Upper lobe of left lung (tissue), 6 donors: ENCODE data around the gene GFPT2. TPM values are rescaled to one million over a fixed set of nuclear protein-coding genes. Genes with fewer than 3 reads are reported as not detected.

Source experiments
- ATAC-seq, 2 donors: fragments of 200-7000 bp; cut with Tn5 transposase; one replicate each; pipeline ENCODE4 v1.9.1; 2022; ENCODE audit warnings: mild to moderate bottlenecking in 2 of 2, moderate library complexity in 2 of 2; ENCODE audit not compliant: low FRiP score in 2 of 2
- DNase-seq, 2 donors: peaks; one replicate each; pipeline ENCODE4 v3.0.0-alpha.2; 2019 to 2020
- H3K27ac ChIP-seq, 4 donors: fragments of 200-600 bp; sonication (generic); one replicate each; pipeline ENCODE4 v1.5.1; 2016 to 2019
- H3K27me3 ChIP-seq, 4 donors: fragments of 200-600 bp; sonication (generic); one replicate each; pipeline ENCODE4 v1.5.1; 2017 to 2019
- H3K36me3 ChIP-seq, 4 donors: fragments of 200-600 bp; sonication (generic); one replicate each; pipeline ENCODE4 v1.5.1; 2016 to 2019
- H3K4me1 ChIP-seq, 4 donors: fragments of 200-600 bp; sonication (generic); one replicate each; pipeline ENCODE4 v1.5.1; 2018 to 2019
- H3K4me3 ChIP-seq, 4 donors: fragments of 200-600 bp; sonication (generic); one replicate each; pipeline ENCODE4 v1.5.1; 2017 to 2019; ENCODE audit warnings: mild to moderate bottlenecking in 2 of 4, moderate library complexity in 1 of 4
- H3K9me3 ChIP-seq, 4 donors: fragments of 200-600 bp; sonication (generic); one replicate each; pipeline ENCODE4 v1.5.1; 2018 to 2019
- CTCF ChIP-seq, 6 experiments: fragments of 450-650 bp in 4 of 6; fragments of 200-600 bp in 2 of 6; sonication (generic) in 2 of 6; IDR thresholded peaks; one replicate each; pipeline ENCODE4 v1.5.1; 2016 to 2019; ENCODE audit warnings: antibody characterized with exemption in 6 of 6
- EP300 ChIP-seq, 4 donors: sonication (generic); formaldehyde crosslinking; IDR thresholded peaks; one replicate each; pipeline ENCODE4 v1.5.1; 2017; ENCODE audit warnings: antibody characterized with exemption in 4 of 4, control low read depth in 2 of 4
- POLR2A ChIP-seq, 4 donors: fragments of 450-650 bp; IDR thresholded peaks; one replicate each; pipeline ENCODE4 v1.5.1; 2016 to 2017; ENCODE audit warnings: antibody characterized with exemption in 4 of 4, mild to moderate bottlenecking in 2 of 4
- POLR2AphosphoS5 ChIP-seq, 2 donors: sonication (generic); formaldehyde crosslinking; IDR thresholded peaks; one replicate each; pipeline ENCODE4 v1.5.1; 2017; ENCODE audit warnings: antibody characterized with exemption in 2 of 2
- WGBS, 2 donors: methylation state at CpG; one replicate each; pipeline ENCODE4 v1.1.5; 2017 to 2018; 5-methylcytosine and 5-hydroxymethylcytosine counted together
- total RNA-seq, 6 donors: library from RNA; depleted of rRNA in 4 of 6; stranded (reverse); fragments of >200 nt in 4 of 6; gene quantifications; one replicate each; pipeline versions ENCODE4 v1.1.0 to v1.2.1, GENCODE V29; 2016 to 2021
- donor health status: DM: no; HTN: no; CAD: no; lungs with moderate emphysema.
- donor health status: DM: no; HTN: yes; CAD: no; lungs with severe emphysema.

GFPT2 gene
- total RNA-seq, 6 donors from 2014 or later = 6.8 to 35.4 (median 18.0) TPM

GRCh38 chr5:180341595-180341994 lies 11.5 kb downstream of the GFPT2 start:
- Histone ChIP-seq H3K27ac (no peak overlapping the region), H3K4me3 (no peak overlapping the region), H3K4me1 (peaks cover 0 to 10% (median 0%) of the 10 kb centered on the region in 4 donors), H3K27me3 (no peaks in the 10 kb centered on the region), H3K36me3 (peaks cover 0 to 7% (median 0%) of the 10 kb centered on the region in 4 donors), H3K9me3 (no peaks in the 10 kb centered on the region)
- no peak for TF ChIP-seq CTCF (IDR thresholded peaks at IDR 0.05)
- no peak for TF ChIP-seq EP300 (IDR thresholded peaks at IDR 0.05)
- TF ChIP-seq POLR2A (IDR thresholded peaks at IDR 0.05) = no peak
- TF ChIP-seq POLR2AphosphoS5 (IDR thresholded peaks at IDR 0.05) = no peak
- no peak for DNase-seq
- no peak for ATAC-seq
- 88 to 92% methylated on average over 8 of the region's 8 CpGs for WGBS, 2 donors

- no peak for DNase-seq
- Histone ChIP-seq H3K9me3 (no peaks in the 10 kb centered on the region), H3K36me3 (peaks cover 0 to 14% (median 0%) of the 10 kb centered on the region in 4 donors), H3K27me3 (no peaks in the 10 kb centered on the region), H3K4me1 (peaks cover 0 to 10% (median 0%) of the 10 kb centered on the region in 4 donors), H3K27ac (no peak overlapping the region), H3K4me3 (no peak overlapping the region)
- TF ChIP-seq CTCF (IDR thresholded peaks at IDR 0.05) = no peak
- no peak for TF ChIP-seq EP300 (IDR thresholded peaks at IDR 0.05)
- TF ChIP-seq POLR2A (IDR thresholded peaks at IDR 0.05) = no peak
- TF ChIP-seq POLR2AphosphoS5 (IDR thresholded peaks at IDR 0.05) = no peak
- WGBS, 2 donors = 75 to 79% methylated on average over 9 of the region's 9 CpGs
- ATAC-seq = no peak
Observed at GRCh38 chr5:180340856-180341255, 12.3 kb downstream of the GFPT2 start.

- Histone ChIP-seq H3K27ac (no peak overlapping the region), H3K36me3 (peaks cover 0 to 14% (median 0%) of the 10 kb centered on the region in 4 donors), H3K4me3 (no peak overlapping the region), H3K4me1 (peaks cover 0 to 10% (median 0%) of the 10 kb centered on the region in 4 donors), H3K27me3 (no peaks in the 10 kb centered on the region), H3K9me3 (no peaks in the 10 kb centered on the region)
- DNase-seq (no peak), ATAC-seq (no peak)
- no peak for TF ChIP-seq EP300 (IDR thresholded peaks at IDR 0.05)
- WGBS, 2 donors = 73 to 81% methylated on average over 7 of the region's 7 CpGs
Observed at GRCh38 chr5:180339583-180340183, 13.5 kb downstream of the GFPT2 start.

GRCh38 chr5:180338001-180338707 lies 15.0 kb downstream of the GFPT2 start:
- Histone ChIP-seq H3K4me3 (no peak overlapping the region), H3K27ac (no peak overlapping the region), H3K36me3 (peaks cover 0 to 14% (median 0%) of the 10 kb centered on the region in 4 donors), H3K9me3 (no peaks in the 10 kb centered on the region), H3K27me3 (no peaks in the 10 kb centered on the region), H3K4me1 (no peaks in the 10 kb centered on the region)
- no peak for ATAC-seq
- no peak for TF ChIP-seq CTCF (IDR thresholded peaks at IDR 0.05)
- TF ChIP-seq EP300 (IDR thresholded peaks at IDR 0.05) = no peak
- TF ChIP-seq POLR2A (IDR thresholded peaks at IDR 0.05) = no peak
- TF ChIP-seq POLR2AphosphoS5 (IDR thresholded peaks at IDR 0.05) = no peak
- WGBS, 2 donors = 90% methylated on average over 20 to 22 of the region's 22 CpGs
- peak in 1 of 2 donors; percentile 64 for DNase-seq

GRCh38 chr5:180336234-180337020 lies 16.7 kb downstream of the GFPT2 start:
- WGBS, 2 donors = 90 to 92% methylated on average over 34 of the region's 34 CpGs
- no peak overlapping the region for H3K4me3 ChIP-seq

More at GRCh38 chr5:180336234-180337020, 16.7 kb downstream of the GFPT2 start:
- TF ChIP-seq POLR2AphosphoS5 (IDR thresholded peaks at IDR 0.05) (no peak), POLR2A (IDR thresholded peaks at IDR 0.05) (no peak), CTCF (IDR thresholded peaks at IDR 0.05) (no peak), EP300 (IDR thresholded peaks at IDR 0.05) (no peak)
- Histone ChIP-seq H3K27ac (no peak overlapping the region), H3K4me1 (peaks cover 0 to 7% (median 1%) of the 10 kb centered on the region in 4 donors), H3K27me3 (no peaks in the 10 kb centered on the region), H3K9me3 (no peaks in the 10 kb centered on the region), H3K36me3 (peaks cover 0 to 14% (median 0%) of the 10 kb centered on the region in 4 donors)
- ATAC-seq (no peak), DNase-seq (peak in 1 of 2 donors; percentile 62)
